ENCODE measurements around the gene EXTL1.
A peak's percentile ranks its signal among the peaks of the same experiment; 100 is the strongest.

Gene EXTL1

DNA sequence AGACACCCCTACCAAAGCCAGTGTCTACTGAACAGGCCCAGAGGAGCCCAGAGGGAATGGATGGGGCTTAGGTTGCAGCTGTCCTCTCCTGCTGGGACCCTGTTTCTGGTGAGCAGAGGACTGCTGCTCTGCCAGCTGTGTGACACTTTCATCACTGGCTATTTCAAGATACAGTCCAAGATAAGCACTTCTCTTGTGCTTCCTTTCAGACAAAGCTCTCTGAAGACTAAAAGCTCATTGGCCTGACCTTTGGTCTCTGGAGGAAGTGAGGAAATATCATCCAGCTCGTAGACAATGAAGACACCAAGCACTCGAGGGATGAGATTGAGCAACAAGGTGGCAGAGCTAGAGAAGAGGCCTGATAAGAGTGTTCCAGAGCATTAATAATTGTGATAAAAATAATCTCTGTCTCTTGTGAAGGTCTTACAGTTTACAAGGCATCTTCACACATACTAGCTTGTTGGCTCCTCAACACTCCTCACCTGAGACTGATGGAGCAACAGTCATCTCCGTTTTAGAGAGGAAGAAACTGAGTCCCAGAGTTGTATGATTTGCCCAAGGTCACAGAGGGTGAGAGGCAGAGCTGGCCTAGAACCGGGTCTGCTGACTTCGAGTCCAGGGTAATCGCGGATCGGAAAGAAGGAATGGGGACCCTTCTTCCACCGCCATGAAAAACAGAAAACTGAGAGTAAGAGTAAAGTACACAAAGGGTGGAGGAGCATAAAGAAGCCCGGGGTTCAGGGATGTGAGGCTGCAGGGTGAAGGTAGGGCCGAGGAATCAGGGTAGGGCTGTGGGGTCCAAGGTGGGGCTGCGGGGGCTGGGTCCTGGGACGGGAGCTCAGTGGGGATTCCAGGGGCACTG is 24.4 kb upstream of the EXTL1 start:
- DNase-seq (ENCODE audit: low read depth, low spot score), result no peak

GRCh38 chr1:25997828-25998761 is 23.5 kb upstream of the EXTL1 start, which contains the start of gene PAFAH2:
Gene PAFAH2 (minus strand): TSS chr1:25998063. CDS start chr1:25990816, 7,247 bp downstream.
- DNase-seq (ENCODE audit: low read depth, low spot score), result peak; percentile 89

DNA sequence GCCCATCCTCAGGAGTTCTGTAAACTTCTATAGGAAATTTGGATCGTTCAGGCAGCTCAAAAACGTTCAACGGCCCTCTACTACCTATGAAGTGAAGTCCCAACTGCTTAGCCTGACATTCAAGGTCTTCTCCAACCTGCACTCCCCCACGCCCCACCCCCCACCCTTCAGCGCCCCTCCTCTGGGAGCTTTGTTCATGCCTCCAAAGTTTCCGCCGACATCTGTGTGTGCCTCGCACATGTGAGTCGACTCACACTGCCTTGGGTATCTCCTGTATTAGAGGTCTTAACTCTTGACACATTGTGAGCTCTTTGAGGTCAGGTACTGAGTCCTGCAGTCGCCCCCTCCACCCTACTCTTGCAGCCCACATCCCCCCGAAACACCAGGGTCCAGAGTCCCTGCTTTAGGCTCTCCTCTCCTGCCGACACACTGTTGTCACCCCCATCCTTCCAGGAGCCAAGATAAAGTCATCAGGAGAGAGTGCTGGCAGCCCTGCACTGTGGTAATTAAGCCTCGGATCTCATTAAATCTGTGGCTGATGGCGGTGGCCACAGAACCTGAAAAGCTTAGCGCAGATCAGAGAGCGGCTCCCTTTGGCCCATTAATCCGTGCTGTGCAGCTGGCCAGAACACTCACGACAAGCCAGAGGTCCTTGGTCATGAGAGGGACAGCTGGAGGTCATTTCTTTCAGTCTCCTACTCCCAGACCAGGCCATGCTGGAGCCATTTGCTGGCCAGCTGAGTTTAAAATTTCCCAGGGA is 22.4 kb upstream of the EXTL1 start:
- no peak for DNase-seq (ENCODE audit: low read depth, low spot score)

GRCh38 chr1:26003262-26003661 is 18.3 kb upstream of the EXTL1 start:
- DNase-seq (ENCODE audit: low read depth, low spot score), result no peak

DNA sequence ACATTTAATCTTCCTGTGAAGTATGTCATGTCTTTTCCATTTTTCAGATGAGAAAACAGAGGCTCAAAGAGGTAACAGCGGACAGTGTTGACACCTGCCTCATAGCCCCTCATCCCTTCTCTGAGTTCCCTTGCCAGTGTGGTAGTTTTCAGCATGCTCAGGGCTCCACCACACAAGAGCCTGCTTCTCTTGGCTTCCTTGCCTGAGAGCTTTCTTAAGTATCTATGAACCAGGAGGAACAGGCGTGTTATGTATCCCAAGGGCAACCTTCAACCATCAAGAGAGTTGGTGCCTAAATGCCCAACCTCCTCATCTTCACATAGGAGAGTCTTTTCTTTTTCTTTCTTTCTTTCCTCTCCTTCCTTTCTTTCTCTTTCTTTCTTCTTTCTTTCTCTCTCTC is 17.8 kb upstream of the EXTL1 start:
- DNase-seq (ENCODE audit: low read depth, low spot score), result no peak

- DNase-seq (ENCODE audit: low read depth, low spot score), result no peak
These were observed 16.0 kb upstream of the EXTL1 start for GRCh38 chr1:26005434-26006105.

DNA sequence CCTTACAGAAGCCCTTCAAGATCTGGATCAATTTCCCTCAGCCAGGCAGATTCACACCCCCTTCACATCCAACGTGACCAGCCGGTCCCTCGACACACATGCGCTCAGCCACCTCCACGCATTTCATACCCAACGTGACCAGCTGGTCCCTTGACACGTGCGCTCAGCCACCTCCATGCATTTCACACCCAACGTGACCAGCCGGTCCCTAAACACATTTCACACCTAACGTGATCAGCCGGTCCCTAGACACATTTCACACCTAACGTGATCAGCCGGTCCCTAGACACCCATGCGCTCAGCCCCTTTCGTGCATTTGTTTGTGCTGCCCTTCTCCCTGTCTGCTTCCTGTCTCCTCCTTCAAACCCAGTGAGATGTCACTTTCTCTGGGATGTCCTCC is 14.9 kb upstream of the EXTL1 start:
- no peak for DNase-seq (ENCODE audit: low read depth, low spot score)

GRCh38 chr1:26009796-26010447 is 11.7 kb upstream of the EXTL1 start:
- DNase-seq (ENCODE audit: low read depth, low spot score), result no peak

GRCh38 chr1:26010825-26011224 is 10.8 kb upstream of the EXTL1 start:
- no peak for DNase-seq (ENCODE audit: low read depth, low spot score)

GRCh38 chr1:26012864-26013263 is 8.7 kb upstream of the EXTL1 start:
- DNase-seq (ENCODE audit: low read depth, low spot score), result no peak

DNA sequence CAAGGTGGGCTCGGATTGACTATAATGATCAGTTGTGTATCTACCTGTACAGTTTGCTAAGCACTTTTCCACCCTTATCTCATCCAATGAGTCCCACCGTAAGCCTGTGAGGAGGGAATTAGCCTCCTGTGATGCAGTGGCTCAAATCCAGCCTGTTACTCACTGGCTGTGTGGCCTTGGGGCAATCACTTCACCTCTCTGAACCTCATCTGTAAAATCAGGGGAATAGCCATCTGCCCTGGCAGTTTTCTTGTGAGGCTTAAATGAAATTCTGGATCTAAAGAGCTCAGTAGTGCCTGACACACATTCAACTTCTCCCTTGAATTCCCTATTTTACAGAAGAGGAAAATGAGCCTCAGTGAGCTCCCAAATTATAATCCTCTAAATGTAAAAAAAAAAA is 7.4 kb upstream of the EXTL1 start:
- no peak for DNase-seq (ENCODE audit: low read depth, low spot score)

DNA sequence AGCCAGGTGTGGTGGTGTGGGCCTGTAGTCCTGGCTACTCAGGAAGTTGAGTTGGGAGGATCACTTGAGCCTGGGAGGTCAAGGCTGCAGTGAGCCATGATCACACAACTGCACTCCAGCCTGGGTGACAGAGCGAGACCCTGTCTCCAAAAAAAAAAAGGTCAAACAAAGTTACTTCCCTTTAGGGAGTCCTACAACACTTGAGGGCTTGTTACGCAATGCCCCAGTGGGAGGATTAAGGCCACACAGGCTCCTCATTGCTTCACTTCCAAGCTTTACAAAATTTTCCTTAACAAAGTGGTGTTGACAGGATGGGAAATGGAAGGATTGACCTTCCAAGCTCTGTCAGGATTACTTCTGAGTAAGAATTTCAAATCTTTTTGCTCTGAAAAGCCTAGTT is 6.2 kb upstream of the EXTL1 start:
- no peak for DNase-seq (ENCODE audit: low read depth, low spot score)

GRCh38 chr1:26016258-26016952 is 5.2 kb upstream of the EXTL1 start:
- no peak for DNase-seq (ENCODE audit: low read depth, low spot score)

- no peak for DNase-seq (ENCODE audit: low read depth, low spot score)
These were observed 4.5 kb upstream of the EXTL1 start for GRCh38 chr1:26016953-26017545.

DNA sequence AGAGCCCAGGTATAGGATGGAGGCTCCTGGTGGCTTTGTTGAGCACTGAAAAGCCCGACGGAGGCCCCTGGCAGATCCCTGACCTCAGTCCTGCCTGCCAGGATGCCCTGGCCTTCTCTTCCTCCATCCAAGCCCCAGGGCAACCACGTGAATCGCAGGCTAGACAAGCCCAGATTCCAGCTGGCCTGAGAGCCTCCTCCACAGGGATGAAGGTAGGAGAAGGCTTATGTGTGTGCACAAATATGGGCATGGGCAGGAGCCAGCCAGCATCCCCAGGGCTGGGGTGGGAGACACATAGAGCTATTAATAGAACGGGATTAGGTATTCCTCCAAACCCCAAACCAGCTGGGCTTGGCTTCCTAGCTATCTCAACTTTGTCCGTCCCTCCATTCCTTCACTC is 4.0 kb upstream of the EXTL1 start:
- DNase-seq (ENCODE audit: low read depth, low spot score), result no peak

- DNase-seq (ENCODE audit: low read depth, low spot score), result no peak
These were observed 1.8 kb upstream of the EXTL1 start for GRCh38 chr1:26019641-26020315.

DNA sequence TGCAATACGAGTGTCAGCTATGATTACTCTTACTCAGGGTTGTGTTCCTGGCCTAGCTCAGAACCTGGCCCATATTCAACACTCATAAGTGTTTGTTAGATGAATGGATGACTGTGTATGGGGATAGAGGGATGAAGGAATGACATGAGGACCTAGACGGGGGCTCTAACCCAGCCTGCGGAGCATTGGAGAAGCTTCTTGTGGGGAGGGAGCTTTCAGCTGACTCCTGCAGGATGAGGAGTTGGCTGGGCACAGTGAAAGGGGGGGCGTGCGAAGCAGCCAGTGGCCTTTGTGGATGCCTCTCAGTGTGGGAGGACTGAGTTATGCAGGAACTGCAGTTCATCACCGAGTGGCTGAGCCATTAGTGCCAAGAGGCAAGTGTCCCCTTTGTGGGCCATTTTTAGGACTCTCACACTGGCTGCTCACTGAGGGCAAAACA is 1.2 kb upstream of the EXTL1 start:
- DNase-seq (ENCODE audit: low read depth, low spot score), result no peak

- DNase-seq (ENCODE audit: low read depth, low spot score), result no peak
These were observed 481 bp upstream of the EXTL1 start for GRCh38 chr1:26020941-26021646.

Data from activated naive CD8-positive, alpha-beta T cell treated with anti-CD3 and anti-CD28 coated beads, Interleukin-2, amount 50 U/mL, for 16 hours (primary cell).